Ovary (tissue), 9 donors: ENCODE data around the gene ZNF638. TPM values are rescaled to one million over a fixed set of nuclear protein-coding genes. Genes with fewer than 3 reads are reported as not detected.

Experiments used
- DNase-seq, 5 donors: peaks; one replicate each; pipeline ENCODE4 v3.0.0-alpha.2; 2019 to 2020
- H3K27ac ChIP-seq, 2 donors: fragments of 200-600 bp; one replicate each; pipeline versions ENCODE4 v1.5.1 to v1.8.0; 2019 to 2022
- H3K27me3 ChIP-seq: fragments of 200-600 bp; one replicate; pipeline ENCODE4 v1.8.0; 2022
- H3K36me3 ChIP-seq: fragments of 200-600 bp; sonication (generic); one replicate; pipeline ENCODE4 v1.5.1; 2019
- H3K4me1 ChIP-seq: one replicate; pipeline ENCODE4 v1.8.1; 2013; ENCODE audit warnings: mild to moderate bottlenecking, moderate library complexity; ENCODE audit not compliant: insufficient read depth
- H3K4me3 ChIP-seq: fragments of 200-600 bp; sonication (generic); one replicate; pipeline ENCODE4 v1.5.1; 2017
- H3K9me3 ChIP-seq, 2 donors: fragments of 200-600 bp in 1 of 2; sonication (generic) in 1 of 2; one replicate each; pipeline versions ENCODE4 v1.5.1 to v1.8.1; 2013 to 2019; ENCODE audit warnings: mild to moderate bottlenecking in 1 of 2, moderate library complexity in 1 of 2
- EP300 ChIP-seq: sonication (generic); formaldehyde crosslinking; IDR thresholded peaks from one replicate; pipeline ENCODE4 v1.6.1; 2017; ENCODE audit warnings: antibody characterized with exemption
- POLR2A ChIP-seq: fragments of 450-650 bp; IDR thresholded peaks from one replicate; pipeline ENCODE4 v1.6.1; 2017; ENCODE audit warnings: antibody characterized with exemption, mild to moderate bottlenecking, moderate library complexity
- WGBS, 3 donors: extraction: QIAGEN DNeasy Blood & Tissue Kit in 1 of 3; methylation state at CpG; one replicate each; pipeline versions ENCODE4 v1.1.5 to v1.1.7; 2013 to 2017; 5-methylcytosine and 5-hydroxymethylcytosine counted together
- intact Hi-C, 4 donors: fragments of 100-400 bp; cut with DNase I; formaldehyde crosslinking; loops; one replicate each; pipeline versions ENCODE4 v1.11.0 to v1.15.1; 2022 to 2023
- polyA plus RNA-seq, 2 donors: library from polyadenylated mRNA; stranded (reverse); fragments of 200-250 nt in 1 of 2; fragments of 350-450 nt in 1 of 2; fragmentation: Illumina TruSeq in 1 of 2; extraction: RNeasy Lipid Tissue Mini Kit (QIAGEN cat#74804) in 1 of 2; gene quantifications; one replicate each; pipeline ENCODE4 v1.2.3, GENCODE V29; 2013 to 2014
- total RNA-seq, 7 donors: library from RNA; depleted of rRNA in 2 of 7; stranded (reverse); fragments of >200 nt in 2 of 7; fragmentation: NEBNext Ultra II Directional in 3 of 7; extraction: Animal tissue kit (Norgen Biotek cat#: 25700) in 3 of 7; gene quantifications; one replicate each; pipeline versions ENCODE4 v1.1.0 to v1.2.4, GENCODE V29; 2016 to 2023
- TF ChIP-seq, protein P1 (sequence below), 3 donors: fragments of 450-650 bp in 2 of 3; fragments of 200-600 bp in 1 of 3; IDR thresholded peaks; one replicate each; pipeline versions ENCODE4 v1.5.1 to v1.8.0; 2016 to 2022; ENCODE audit warnings: antibody characterized with exemption in 3 of 3, mild to moderate bottlenecking in 1 of 3
- donor health status: DM: no; HTN: no; CAD: no; lungs with moderate emphysema.
- donor health status: DM: no; HTN: no; CAD: no.
- donor health status: Bipolar disorder and iron deficiency.
- donor health status: DM: yes; HTN: yes; CAD: no.
- donor health status: DM: no; HTN: no; CAD: no.
- donor health status: DM: yes; HTN: yes; CAD: no.

ZNF638 gene
- total and polyA plus RNA-seq, 9 donors, result 76.9 to 160 (median 126) TPM

DNA sequence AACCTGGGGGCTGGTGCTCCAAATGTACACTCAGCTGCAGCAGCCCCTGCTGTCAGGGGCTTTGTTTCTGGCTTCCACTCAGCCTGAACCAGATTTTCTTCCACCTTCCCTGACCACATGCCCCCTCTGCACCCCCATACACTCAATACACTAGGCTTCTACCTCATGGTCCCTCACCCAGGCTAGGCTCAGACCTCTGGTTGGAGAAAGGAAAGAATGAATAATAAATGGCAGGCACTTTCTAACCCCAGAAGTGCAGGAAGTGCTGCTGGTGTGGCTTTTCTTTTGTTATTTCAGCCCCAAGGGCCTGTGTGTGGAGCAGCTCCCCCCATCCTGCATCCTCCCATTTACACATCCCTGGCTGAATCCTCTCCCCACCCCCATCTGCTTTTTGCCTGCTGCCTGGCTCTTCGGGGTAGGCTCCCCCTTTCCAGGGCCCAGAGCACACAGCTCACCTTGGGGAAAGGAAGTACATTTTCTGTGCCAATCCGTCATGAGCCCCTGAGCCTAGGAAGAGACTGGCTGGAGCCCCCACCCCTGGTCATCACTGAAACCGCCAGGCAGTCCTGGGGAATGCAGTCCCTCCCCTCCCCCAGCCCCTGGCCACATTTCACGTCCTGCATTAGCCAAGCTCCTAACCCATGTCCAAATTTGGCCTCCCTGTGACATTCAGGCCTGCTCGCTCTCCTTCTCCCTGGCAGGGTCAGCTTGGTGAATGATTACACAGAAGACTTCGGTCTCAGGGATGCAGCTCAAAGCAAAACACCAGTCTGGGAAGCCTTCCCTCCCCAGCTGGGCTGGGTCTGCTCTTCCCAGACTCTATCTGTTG, 124.4 kb downstream of the ZNF638 start:
- no peak overlapping the region for H3K27ac ChIP-seq
- H3K9me3 ChIP-seq, result no peaks in the 10 kb centered on the region
- 34 to 46% (median 43%) methylated on average over 6 of the region's 6 CpGs for WGBS, 3 donors
- TF ChIP-seq EP300 (no peak), POLR2A (no peak)
- TF ChIP-seq, protein P1, sequence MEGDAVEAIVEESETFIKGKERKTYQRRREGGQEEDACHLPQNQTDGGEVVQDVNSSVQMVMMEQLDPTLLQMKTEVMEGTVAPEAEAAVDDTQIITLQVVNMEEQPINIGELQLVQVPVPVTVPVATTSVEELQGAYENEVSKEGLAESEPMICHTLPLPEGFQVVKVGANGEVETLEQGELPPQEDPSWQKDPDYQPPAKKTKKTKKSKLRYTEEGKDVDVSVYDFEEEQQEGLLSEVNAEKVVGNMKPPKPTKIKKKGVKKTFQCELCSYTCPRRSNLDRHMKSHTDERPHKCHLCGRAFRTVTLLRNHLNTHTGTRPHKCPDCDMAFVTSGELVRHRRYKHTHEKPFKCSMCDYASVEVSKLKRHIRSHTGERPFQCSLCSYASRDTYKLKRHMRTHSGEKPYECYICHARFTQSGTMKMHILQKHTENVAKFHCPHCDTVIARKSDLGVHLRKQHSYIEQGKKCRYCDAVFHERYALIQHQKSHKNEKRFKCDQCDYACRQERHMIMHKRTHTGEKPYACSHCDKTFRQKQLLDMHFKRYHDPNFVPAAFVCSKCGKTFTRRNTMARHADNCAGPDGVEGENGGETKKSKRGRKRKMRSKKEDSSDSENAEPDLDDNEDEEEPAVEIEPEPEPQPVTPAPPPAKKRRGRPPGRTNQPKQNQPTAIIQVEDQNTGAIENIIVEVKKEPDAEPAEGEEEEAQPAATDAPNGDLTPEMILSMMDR (IDR thresholded peaks at IDR 0.05), result no peak
- intact Hi-C loops, result no loop called here
- H3K4me3 ChIP-seq, result no peak overlapping the region
- no peaks in the 10 kb centered on the region for H3K27me3 ChIP-seq
- no peak for DNase-seq
- H3K4me1 ChIP-seq, result no peaks in the 10 kb centered on the region
- H3K36me3 ChIP-seq, result no peaks in the 10 kb centered on the region

- H3K4me1 ChIP-seq, result no peaks in the 10 kb centered on the region
- no peaks in the 10 kb centered on the region for H3K27me3 ChIP-seq
- no peak overlapping the region for H3K27ac ChIP-seq
- intact Hi-C loops, result no loop called here
- 70 to 80% (median 73%) methylated on average over 1 of the region's 1 CpG for WGBS, 3 donors
- H3K4me3 ChIP-seq, result no peak overlapping the region
- TF ChIP-seq EP300 (no peak), POLR2A (no peak)
- TF ChIP-seq, protein P1 (IDR thresholded peaks at IDR 0.05), result no peak
- DNase-seq, result no peak
- no peaks in the 10 kb centered on the region for H3K9me3 ChIP-seq
- no peaks in the 10 kb centered on the region for H3K36me3 ChIP-seq
Observed at GRCh38 chr2:71456617-71457016, 125.0 kb downstream of the ZNF638 start.

GRCh38 chr2:71457123-71457915, 125.7 kb downstream of the ZNF638 start:
- Histone ChIP-seq H3K9me3 (no peaks in the 10 kb centered on the region), H3K36me3 (no peaks in the 10 kb centered on the region), H3K4me3 (no peak overlapping the region), H3K27ac (no peak overlapping the region), H3K27me3 (no peaks in the 10 kb centered on the region), H3K4me1 (no peaks in the 10 kb centered on the region)
- WGBS, 3 donors, result 88% methylated on average over 9 of the region's 9 CpGs
- no peak for TF ChIP-seq POLR2A
- TF ChIP-seq, protein P1 (IDR thresholded peaks at IDR 0.05), result no peak
- TF ChIP-seq EP300, result no peak
- DNase-seq, result no peak
- intact Hi-C loops, result no loop called here

GRCh38 chr2:71457923-71458322, 126.3 kb downstream of the ZNF638 start:
- intact Hi-C loops, result no loop called here
- Histone ChIP-seq H3K4me1 (no peaks in the 10 kb centered on the region), H3K9me3 (no peaks in the 10 kb centered on the region), H3K36me3 (no peaks in the 10 kb centered on the region), H3K27ac (no peak overlapping the region), H3K4me3 (no peak overlapping the region), H3K27me3 (no peaks in the 10 kb centered on the region)
- TF ChIP-seq POLR2A (no peak), EP300 (no peak)
- TF ChIP-seq, protein P1 (IDR thresholded peaks at IDR 0.05), result no peak
- DNase-seq, result no peak
- WGBS, 3 donors, result 88 to 94% (median 93%) methylated on average over 4 of the region's 4 CpGs
